OCI-LY3 (cell line): Measurements from ENCODE around the gene MYPN.

Experiments used
- H2AFZ ChIP-seq: fragments of 200-600, 300-600 bp; shearing (Covaris generic); 2 replicates; pipeline ENCODE4 v1.6.0; 2014; ENCODE audit warnings: antibody characterized with exemption, low read depth, low read length
- H3K27ac ChIP-seq: fragments of 200-600, 300-600 bp; sonication (generic); 2 replicates; pipeline ENCODE4 v1.5.1; 2014; ENCODE audit warnings: mild to moderate bottlenecking, low read length, moderate library complexity, mixed read lengths
- H3K27me3 ChIP-seq: fragments of 200-600, 300-600 bp; sonication (generic); 2 replicates; pipeline ENCODE4 v1.6.1; 2014; ENCODE audit warnings: low read depth, low read length, mixed read lengths
- H3K36me3 ChIP-seq: fragments of 200-600, 300-600 bp; sonication (generic); replicated peaks from 2 replicates; pipeline ENCODE3; 2014; ENCODE audit warnings: low read depth, low read length, mixed read lengths
- H3K4me1 ChIP-seq: fragments of 300-600, 200-600 bp; sonication (generic); 2 replicates; pipeline ENCODE4 v1.6.1; 2014; ENCODE audit warnings: low read length, mixed read lengths
- H3K4me2 ChIP-seq: fragments of 200-600, 300-600 bp; sonication (generic); 2 replicates; pipeline ENCODE4 v1.6.1; 2014; ENCODE audit warnings: low read length, mixed read lengths
- H3K4me3 ChIP-seq: fragments of 300-600, 200-600 bp; sonication (generic); 2 replicates; pipeline ENCODE4 v1.5.1; 2014; ENCODE audit warnings: antibody characterized with exemption, mild to moderate bottlenecking, low read length, moderate library complexity
- H3K79me2 ChIP-seq: fragments of 300-600, 200-600 bp; shearing (Covaris generic); 2 replicates; pipeline ENCODE4 v1.6.1; 2014; ENCODE audit warnings: mild to moderate bottlenecking, low read length, mixed read lengths
- H3K9ac ChIP-seq: fragments of 300-600, 200-600 bp; shearing (Covaris generic); 2 replicates; pipeline ENCODE4 v1.6.0; 2014; ENCODE audit warnings: mild to moderate bottlenecking, low read length, moderate library complexity
- H3K9me3 ChIP-seq: fragments of 200-600, 300-600 bp; shearing (Covaris generic); 2 replicates; pipeline ENCODE4 v1.6.1; 2014; ENCODE audit warnings: low read length, mixed read lengths; ENCODE audit not compliant: insufficient read depth
- H4K20me1 ChIP-seq: fragments of 200-600, 300-600 bp; sonication (generic); 2 replicates; pipeline ENCODE4 v1.6.1; 2016; ENCODE audit warnings: low read length, mixed read lengths; ENCODE audit not compliant: insufficient read depth
- CTCF ChIP-seq: fragments of 200-600, 300-600 bp; sonication (generic); IDR thresholded peaks from 2 replicates; pipeline ENCODE4 v1.5.1; 2014; ENCODE audit warnings: antibody characterized with exemption, low read length, low read depth
- EZH2phosphoT487 ChIP-seq: fragments of 200-600 bp; shearing (Covaris generic); IDR thresholded peaks from 2 replicates; pipeline ENCODE4 v1.6.1; 2018; ENCODE audit warnings: antibody characterized with exemption, mixed run types, low read depth

The MYPN gene

DNA sequence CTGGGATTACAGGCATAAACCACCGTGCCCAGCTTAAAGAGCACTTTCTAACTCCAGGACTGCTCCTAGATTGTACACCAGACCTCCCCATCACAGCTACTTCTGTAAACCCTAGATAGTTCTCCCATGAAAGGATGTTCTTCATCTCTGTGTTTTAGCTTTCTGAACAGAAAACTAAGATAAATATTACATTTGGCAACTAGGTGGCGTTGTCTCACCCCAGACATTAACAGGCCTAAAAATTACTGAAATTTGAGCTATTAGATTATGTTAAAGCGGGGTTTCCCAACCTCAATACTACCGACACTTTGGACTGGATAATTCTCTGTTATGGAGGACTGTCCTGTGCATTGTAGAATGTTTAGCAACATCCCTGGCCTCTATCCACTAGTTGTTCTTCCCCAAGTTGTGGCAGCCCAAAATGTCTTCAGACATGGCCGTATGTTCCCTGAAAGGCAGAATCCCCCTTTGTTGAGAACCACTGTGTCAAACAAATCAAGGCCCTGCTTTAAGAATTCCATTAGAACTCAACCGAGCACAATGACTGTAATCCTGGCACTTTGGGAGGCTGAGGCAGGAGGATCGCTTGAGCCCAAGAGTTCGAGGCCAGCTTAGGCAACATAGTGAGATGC, 103.5 kb downstream of the MYPN start:
- no peaks in the 10 kb centered on the region for H3K36me3 ChIP-seq
- no peak overlapping the region for H3K9ac ChIP-seq
- H3K4me2 ChIP-seq, result peak overlapping the region; percentile 64
- no peaks in the 10 kb centered on the region for H3K27me3 ChIP-seq
- no peak overlapping the region for H3K4me3 ChIP-seq
- H3K4me1 ChIP-seq, result peaks cover 11% of the 10 kb centered on the region
- peak; percentile 60 for TF ChIP-seq CTCF
- no peak for TF ChIP-seq EZH2phosphoT487
- H3K79me2 ChIP-seq, result no peaks in the 10 kb centered on the region
- H2AFZ ChIP-seq, result peak overlapping the region; percentile 81; the same call in 1 of the 2 replicates
- H4K20me1 ChIP-seq, result no peaks in the 10 kb centered on the region
- H3K27ac ChIP-seq, result no peak overlapping the region
- no peaks in the 10 kb centered on the region for H3K9me3 ChIP-seq

- Histone ChIP-seq H3K27ac (no peak overlapping the region), H3K9me3 (no peaks in the 10 kb centered on the region), H3K9ac (no peak overlapping the region), H3K79me2 (no peaks in the 10 kb centered on the region), H2AFZ (no peak overlapping the region; the same call in 1 of the 2 replicates), H4K20me1 (no peaks in the 10 kb centered on the region), H3K4me3 (no peak overlapping the region), H3K4me1 (peaks cover 12% of the 10 kb centered on the region), H3K4me2 (peak overlapping the region; percentile 8; the same call in 1 of the 2 replicates), H3K36me3 (no peaks in the 10 kb centered on the region), H3K27me3 (no peaks in the 10 kb centered on the region)
- no peak for TF ChIP-seq CTCF
- TF ChIP-seq EZH2phosphoT487, result no peak
Measured at GRCh38 chr10:68218786-68219185, 109.5 kb downstream of the MYPN start.

DNA sequence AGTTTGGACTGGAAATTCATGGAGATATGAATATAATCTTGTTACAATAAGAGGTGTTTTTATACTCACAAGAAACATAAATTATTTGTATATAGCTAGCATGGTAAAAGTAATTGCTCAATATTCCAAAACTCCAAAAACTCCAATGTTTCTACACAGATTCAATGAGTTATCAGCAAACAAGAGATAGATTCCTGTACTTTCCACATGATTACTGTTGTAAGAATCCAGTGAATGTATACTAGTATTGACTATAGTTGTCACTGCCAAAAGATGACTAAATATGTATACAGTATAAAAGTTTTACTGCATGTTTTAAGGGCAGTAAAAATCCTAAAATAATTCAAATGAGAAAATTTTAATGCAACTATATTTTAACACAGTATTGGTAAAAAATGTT, 111.9 kb downstream of the MYPN start:
- Histone ChIP-seq H2AFZ (no peak overlapping the region), H3K4me2 (no peak overlapping the region), H3K79me2 (no peaks in the 10 kb centered on the region), H3K27me3 (no peaks in the 10 kb centered on the region), H3K4me1 (peaks cover 5% of the 10 kb centered on the region; the same call in 1 of the 2 replicates), H4K20me1 (no peaks in the 10 kb centered on the region), H3K4me3 (no peak overlapping the region), H3K9me3 (no peaks in the 10 kb centered on the region), H3K27ac (no peak overlapping the region), H3K36me3 (no peaks in the 10 kb centered on the region), H3K9ac (no peak overlapping the region)
- no peak for TF ChIP-seq EZH2phosphoT487
- no peak for TF ChIP-seq CTCF

GRCh38 chr10:68222391-68222790, 113.1 kb downstream of the MYPN start:
- H3K4me2 ChIP-seq, result no peak overlapping the region
- no peaks in the 10 kb centered on the region for H3K36me3 ChIP-seq
- no peaks in the 10 kb centered on the region for H4K20me1 ChIP-seq
- TF ChIP-seq CTCF (no peak), EZH2phosphoT487 (no peak)
- H3K9ac ChIP-seq, result no peak overlapping the region
- H2AFZ ChIP-seq, result no peak overlapping the region
- no peak overlapping the region for H3K4me3 ChIP-seq
- H3K9me3 ChIP-seq, result no peaks in the 10 kb centered on the region
- H3K79me2 ChIP-seq, result no peaks in the 10 kb centered on the region
- no peak overlapping the region for H3K27ac ChIP-seq
- H3K27me3 ChIP-seq, result no peaks in the 10 kb centered on the region
- H3K4me1 ChIP-seq, result peaks cover 5% of the 10 kb centered on the region; the same call in 1 of the 2 replicates
